ENCODE data around the gene PRKCQ.
"Not testable (repeated sequence)": the region's sequence is repeated elsewhere in the genome, so short reads cannot be mapped to it uniquely, and the experiment has no call there.

The PRKCQ gene

GRCh38 chr10:6493521-6494441 lies 86.3 kb downstream of the PRKCQ start:
- no peak for DNase-seq (ENCODE audit: low read depth in 2 of 2)

GRCh38 chr10:6492896-6493295 lies 87.2 kb downstream of the PRKCQ start:
- DNase-seq (ENCODE audit: low read depth in 2 of 2) = no peak

GRCh38 chr10:6491841-6492609 lies 88.1 kb downstream of the PRKCQ start:
- DNase-seq (ENCODE audit: low read depth in 2 of 2) = no peak

- DNase-seq (ENCODE audit: low read depth in 2 of 2) = no peak
These were observed 89.5 kb downstream of the PRKCQ start for GRCh38 chr10:6490614-6491013.

- DNase-seq (ENCODE audit: low read depth in 2 of 2) = no peak
These were observed 92.2 kb downstream of the PRKCQ start for GRCh38 chr10:6487920-6488319.

GRCh38 chr10:6486309-6486708 lies 93.8 kb downstream of the PRKCQ start:
- no peak for DNase-seq (ENCODE audit: low read depth in 2 of 2)

GRCh38 chr10:6482737-6483357 lies 97.2 kb downstream of the PRKCQ start:
- DNase-seq (ENCODE audit: low read depth in 2 of 2) = no peak

GRCh38 chr10:6478722-6479121 lies 101.4 kb downstream of the PRKCQ start:
- no peak for DNase-seq (ENCODE audit: low read depth in 2 of 2)

- DNase-seq (ENCODE audit: low read depth in 2 of 2) = no peak
These were observed 103.1 kb downstream of the PRKCQ start for GRCh38 chr10:6476989-6477388.

- no peak for DNase-seq (ENCODE audit: low read depth in 2 of 2)
These were observed 105.2 kb downstream of the PRKCQ start for GRCh38 chr10:6474871-6475270.

GRCh38 chr10:6473901-6474370 lies 106.1 kb downstream of the PRKCQ start:
- peak in 1 of 2 donors; percentile 19 for DNase-seq (ENCODE audit: low read depth in 2 of 2)

GRCh38 chr10:6473430-6473829 lies 106.6 kb downstream of the PRKCQ start:
- peak in 1 of 2 donors; percentile 32 for DNase-seq (ENCODE audit: low read depth in 2 of 2)

- DNase-seq (ENCODE audit: low read depth in 2 of 2) = not testable (repeated sequence)
These were observed 107.4 kb downstream of the PRKCQ start for GRCh38 chr10:6472710-6473005.

GRCh38 chr10:6470894-6471618 lies 109.0 kb downstream of the PRKCQ start:
- no peak for DNase-seq (ENCODE audit: low read depth in 2 of 2)

- DNase-seq (ENCODE audit: low read depth in 2 of 2) = no peak
These were observed 110.4 kb downstream of the PRKCQ start for GRCh38 chr10:6469661-6470060.

GRCh38 chr10:6465854-6466601 lies 114.0 kb downstream of the PRKCQ start:
- DNase-seq (ENCODE audit: low read depth in 2 of 2) = no peak

- DNase-seq (ENCODE audit: low read depth in 2 of 2) = no peak
These were observed 114.6 kb downstream of the PRKCQ start for GRCh38 chr10:6465437-6465836.

- no peak for DNase-seq (ENCODE audit: low read depth in 2 of 2)
These were observed 115.1 kb downstream of the PRKCQ start for GRCh38 chr10:6464862-6465430.

GRCh38 chr10:6463366-6463765 lies 116.7 kb downstream of the PRKCQ start:
- no peak for DNase-seq (ENCODE audit: low read depth in 2 of 2)

- DNase-seq (ENCODE audit: low read depth in 2 of 2) = no peak
These were observed 118.1 kb downstream of the PRKCQ start for GRCh38 chr10:6461961-6462360.
